AG04450 (cell line): ENCODE results near the gene DCBLD1. TPM values are rescaled to one million over a fixed set of nuclear protein-coding genes. Genes with fewer than 3 reads are reported as not detected.
"Not testable (repeated sequence)": the region's sequence is repeated elsewhere in the genome, so short reads cannot be mapped to it uniquely, and the experiment has no call there.

Source experiments
- CTCF ChIA-PET: fragments of 300-600, 350-600 bp; formaldehyde crosslinking; extraction: SDS; loops from one replicate; lab custom pipeline; 2022; ENCODE audit warnings: antibody characterized with exemption, inconsistent platforms; lab: Charles Lee
- POLR2A ChIA-PET: fragments of 350-600 bp; formaldehyde crosslinking; extraction: SDS; loops from one replicate; lab custom pipeline; 2021; ENCODE audit warnings: antibody characterized with exemption, inconsistent platforms; lab: Yijun Ruan, JAX
- DNase-seq: peaks from one replicate; pipeline ENCODE4 v3.0.0-alpha.2; 2011; ENCODE audit warnings: low read depth, low spot score
- H3K27ac ChIP-seq: one replicate; pipeline ENCODE4 v1.5.1; 2012; ENCODE audit warnings: low read depth, low read length, control low read depth
- H3K27me3 ChIP-seq: one replicate; pipeline ENCODE4 v1.6.0; 2012; ENCODE audit warnings: low read length; ENCODE audit not compliant: control insufficient read depth, insufficient read depth
- H3K4me3 ChIP-seq: 2 replicates; pipeline ENCODE4 v1.5.1; 2011; ENCODE audit warnings: mild to moderate bottlenecking, low read depth, low read length, control low read depth
- H3K9me3 ChIP-seq: 2 replicates; pipeline ENCODE4 v1.5.1; 2012; ENCODE audit warnings: low read length; ENCODE audit not compliant: control insufficient read depth, insufficient read depth
- CTCF ChIP-seq: IDR thresholded peaks from 2 replicates; pipeline ENCODE4 v1.5.1; 2011; ENCODE audit warnings: low read depth, low read length, control low read depth, inconsistent platforms
- polyA minus RNA-seq: library from RNA; depleted of rRNA, polyadenylated mRNA; stranded (reverse); fragments of >200 nt; gene quantifications from 2 replicates; pipeline ENCODE4 v1.2.3, GENCODE V29; 2011; rRNA and poly(A)+ RNA removed
- polyA plus RNA-seq: library from polyadenylated mRNA; depleted of rRNA; stranded (reverse); fragments of >200 nt; gene quantifications from 2 replicates; pipeline ENCODE4 v1.2.3, GENCODE V29; 2011; rRNA removed

The DCBLD1 gene
- 14.9 and 19.0 TPM in 2 replicates for polyA plus RNA-seq
- polyA minus RNA-seq = 16.6 and 17.3 TPM in 2 replicates

GRCh38 chr6:117482240-117483003 lies at the start of gene DCBLD1:
Gene DCBLD1 (plus strand): TSS chr6:117482674. CDS start chr6:117482782, 108 bp downstream.
- peaks cover 8% of the 10 kb centered on the region for H3K9me3 ChIP-seq
- H3K27me3 ChIP-seq = no peaks in the 10 kb centered on the region
- CTCF ChIA-PET = interaction anchor here (0.5 to 2.4 kb wide), 6 partner anchors 32 to 83 kb away, joined by 3 to 14 read pairs (median 5); no protein-coding TSS in a partner anchor
- peak within 1 kb of the TSS; percentile 80 for H3K4me3 ChIP-seq
- peak within 1 kb of the TSS; percentile 53 for H3K27ac ChIP-seq
- DNase-seq = no peak
- POLR2A ChIA-PET = interaction anchor here (0.6 to 1.7 kb wide), 7 partner anchors 14 to 120 kb away, joined by 3 to 7 read pairs (median 5); partner anchors contain the start of gene GOPC
- no peak for TF ChIP-seq CTCF

GRCh38 chr6:117440706-117441525 lies 41.6 kb upstream of the DCBLD1 start:
- no peak for TF ChIP-seq CTCF
- Histone ChIP-seq H3K9me3 (peaks cover 8% of the 10 kb centered on the region), H3K4me3 (no peak overlapping the region), H3K27ac (no peak overlapping the region), H3K27me3 (no peaks in the 10 kb centered on the region)
- no peak for DNase-seq
- POLR2A ChIA-PET = interaction anchor here (0.7 to 1.3 kb wide), 2 partner anchors 162 to 578 kb away, joined by 3 to 7 read pairs; partner anchors contain the start of gene GOPC
- CTCF ChIA-PET = interaction anchor here (0.6 to 4.4 kb wide), 4 partner anchors 9 to 174 kb away, joined by 3 to 39 read pairs (median 8); no protein-coding TSS in a partner anchor

- no peak overlapping the region for H3K4me3 ChIP-seq
- ChIA-PET POLR2A (no interaction called here), CTCF (interaction anchor here (2.3 to 4.4 kb wide), 2 partner anchors 114 to 163 kb away, joined by 7 to 39 read pairs; no protein-coding TSS in a partner anchor)
- no peak for DNase-seq
- TF ChIP-seq CTCF = no peak
- H3K9me3 ChIP-seq = peaks cover 8% of the 10 kb centered on the region
- H3K27me3 ChIP-seq = no peaks in the 10 kb centered on the region
- H3K27ac ChIP-seq = no peak overlapping the region
Observed at GRCh38 chr6:117441824-117442264, 40.6 kb upstream of the DCBLD1 start.

- POLR2A ChIA-PET, H3K9me3 ChIP-seq, H3K4me3 ChIP-seq, H3K27ac ChIP-seq, H3K27me3 ChIP-seq, DNase-seq: not testable (repeated sequence)
- CTCF ChIA-PET = interaction anchor here (2.3 to 4.4 kb wide), 2 partner anchors 114 to 162 kb away, joined by 7 to 39 read pairs; no protein-coding TSS in a partner anchor
Observed at GRCh38 chr6:117442313-117442712, 40.2 kb upstream of the DCBLD1 start.

- H3K4me3 ChIP-seq = no peak overlapping the region
- H3K9me3 ChIP-seq = peaks cover 7% of the 10 kb centered on the region
- ChIA-PET POLR2A (no interaction called here), CTCF (interaction anchor here (0.5 to 4.4 kb wide), 5 partner anchors 45 to 160 kb away, joined by 3 to 39 read pairs (median 7); partner anchors contain the start of gene GOPC)
- no peaks in the 10 kb centered on the region for H3K27me3 ChIP-seq
- no peak overlapping the region for H3K27ac ChIP-seq
- no peak for TF ChIP-seq CTCF
- DNase-seq = no peak
Observed at GRCh38 chr6:117444600-117444999, 37.9 kb upstream of the DCBLD1 start.
